GM10266 (cell line): ENCODE data around the gene MS4A4E.
"Not testable (repeated sequence)": the region's sequence is repeated elsewhere in the genome, so short reads cannot be mapped to it uniquely, and the experiment has no call there.

Experiments used
- DNase-seq: peaks from one replicate; pipeline ENCODE4 v3.0.0; 2012; ENCODE audit errors: extremely low spot score
- CTCF ChIP-seq: IDR thresholded peaks from 2 replicates; pipeline ENCODE4 v1.5.1; 2012; ENCODE audit warnings: mild to moderate bottlenecking, low read depth; ENCODE audit not compliant: control insufficient read depth, insufficient read depth; ENCODE audit errors: missing control alignments

MS4A4E gene

GRCh38 chr11:60204922-60205321, 38.0 kb downstream of the MS4A4E start:
- TF ChIP-seq CTCF = no peak
- peak; percentile 36 for DNase-seq

- not testable (repeated sequence) for DNase-seq
Observed at GRCh38 chr11:60201334-60201733, 41.6 kb downstream of the MS4A4E start.

GRCh38 chr11:60197442-60197841, 45.5 kb downstream of the MS4A4E start:
- DNase-seq = no peak
- TF ChIP-seq CTCF = no peak

- DNase-seq = peak; percentile 43
- TF ChIP-seq CTCF = no peak
Observed at GRCh38 chr11:60195923-60196368, 47.0 kb downstream of the MS4A4E start.

- DNase-seq = no peak
- TF ChIP-seq CTCF = no peak
Observed at GRCh38 chr11:60194511-60194910, 48.4 kb downstream of the MS4A4E start.

GRCh38 chr11:60193687-60194433, 49.1 kb downstream of the MS4A4E start:
- TF ChIP-seq CTCF = peak; percentile 68

GRCh38 chr11:60192564-60192963, 50.4 kb downstream of the MS4A4E start:
- DNase-seq = not testable (repeated sequence)

More at GRCh38 chr11:60193687-60194433, 49.1 kb downstream of the MS4A4E start:
- peak; percentile 72 for DNase-seq

- not testable (repeated sequence) for DNase-seq
Observed at GRCh38 chr11:60188481-60188880, 54.5 kb downstream of the MS4A4E start.

- DNase-seq = not testable (repeated sequence)
Observed at GRCh38 chr11:60186128-60186527, 56.8 kb downstream of the MS4A4E start.

- not testable (repeated sequence) for DNase-seq
Observed at GRCh38 chr11:60185512-60185827, 57.5 kb downstream of the MS4A4E start.
